Panc1 (cell line): Measurements from ENCODE around the gene OTUD4.

ENCODE experiments used
- CTCF ChIP-seq: fragments of 450-650 bp; IDR thresholded peaks from 2 replicates; pipeline ENCODE4 v1.5.1; 2017; ENCODE audit warnings: mild to moderate bottlenecking
- REST ChIP-seq, 2 experiments: IDR thresholded peaks; 2 replicates each; pipeline ENCODE4 v1.6.1; 2011 to 2012; ENCODE audit warnings: low read depth in 2 of 2, control low read depth in 1 of 2, low read length in 1 of 2, mild to moderate bottlenecking in 1 of 2, moderate library complexity in 1 of 2; ENCODE audit not compliant: insufficient read depth in 1 of 2
- SIN3A ChIP-seq: IDR thresholded peaks from 2 replicates; pipeline ENCODE4 v1.6.1; 2012; ENCODE audit warnings: low read depth, mild to moderate bottlenecking, low read length, moderate library complexity, borderline replicate concordance; ENCODE audit not compliant: insufficient read depth

- TF ChIP-seq CTCF: no peak
- TF ChIP-seq REST (IDR thresholded peaks at IDR 0.05; ENCODE audit: insufficient read depth in 1 of 2, low read depth in 2 of 2, low read length in 1 of 2): no peak
- no peak for TF ChIP-seq SIN3A
Measured at GRCh38 chr4:145199051-145199716, 18.8 kb upstream of the OTUD4 start.
